ENCODE data around the gene NKAIN2. TPM values are rescaled to one million over a fixed set of nuclear protein-coding genes. Genes with fewer than 3 reads are reported as not detected.

The NKAIN2 gene
- total RNA-seq, 1 experiment from 2014 or later = not detected

GRCh38 chr6:124659427-124659826, 855.8 kb downstream of the NKAIN2 start:
- CTCF ChIA-PET = interaction anchor here (1.0 kb wide), 1 partner anchor 136 kb away, joined by 3 read pairs; no protein-coding TSS in a partner anchor
- H4K20me1 ChIP-seq (ENCODE audit: insufficient read depth) = no peaks in the 10 kb centered on the region
- no peak for DNase-seq (ENCODE audit: low read depth, low spot score)
- no peaks in the 10 kb centered on the region for H3K4me1 ChIP-seq (ENCODE audit: control insufficient read depth in 1 of 2, insufficient read depth in 2 of 2, low read length in 2 of 2)
- H3K4me3 ChIP-seq (replicated peaks in 1 of 2; ENCODE audit: low read depth in 1 of 2, low read length in 2 of 2) = no peak overlapping the region
- TF ChIP-seq CTCF (IDR thresholded peaks at IDR 0.05 in 2 of 3, conservative IDR thresholded peaks at IDR 0.05 in 1 of 3; ENCODE audit: borderline replicate concordance in 1 of 3, insufficient read depth in 1 of 3, low read depth in 2 of 3, low read length in 2 of 3) = 0 out of 6 replicates have a peak, but pooled peaks of 1 of the 3 experiments have one; percentile 10
- TF ChIP-seq EZH2 (IDR thresholded peaks at IDR 0.05) = no peak
- no peak for ATAC-seq
- H3K9ac ChIP-seq (ENCODE audit: low read length) = no peak overlapping the region
- intact Hi-C loops (cut with micrococcal nuclease) = no loop called here
- BruUV-seq (replicated peaks) = no TSS peak
- no peaks in the 10 kb centered on the region for H3K9me3 ChIP-seq (ENCODE audit: control insufficient read depth in 1 of 2, insufficient read depth in 1 of 2, low read depth in 1 of 2, low read length in 2 of 2)
- H2AFZ ChIP-seq (ENCODE audit: low read depth, low read length, poor library complexity, severe bottlenecking) = no peak overlapping the region
- no peaks in the 10 kb centered on the region for H3K79me2 ChIP-seq (ENCODE audit: insufficient read depth, low read length)
- no peaks in the 10 kb centered on the region for H3K9me2 ChIP-seq (ENCODE audit: insufficient read depth)
- POLR2A ChIA-PET = no interaction called here
- H3K4me2 ChIP-seq (ENCODE audit: low read length) = no peak overlapping the region
- no peaks in the 10 kb centered on the region for H3K36me3 ChIP-seq (ENCODE audit: control insufficient read depth in 1 of 2, insufficient read depth in 2 of 2, low read length in 2 of 2)
- H3K27me3 ChIP-seq (ENCODE audit: insufficient read depth, low read length) = no peaks in the 10 kb centered on the region
- RAD21 ChIA-PET (ENCODE audit: low non-redundant PET in 1 of 2, low total read pairs in 2 of 2, uncharacterized antibody in 2 of 2, unreplicated experiment in 2 of 2) = no interaction called here
- H3K27ac ChIP-seq (ENCODE audit: low read depth, low read length) = no peak overlapping the region

- no peak overlapping the region for H3K4me2 ChIP-seq (ENCODE audit: low read length)
- intact Hi-C loops (cut with micrococcal nuclease) = no loop called here
- H3K4me1 ChIP-seq (ENCODE audit: control insufficient read depth in 1 of 2, insufficient read depth in 2 of 2, low read length in 2 of 2) = no peaks in the 10 kb centered on the region
- no peaks in the 10 kb centered on the region for H3K36me3 ChIP-seq (ENCODE audit: control insufficient read depth in 1 of 2, insufficient read depth in 2 of 2, low read length in 2 of 2)
- H3K9me2 ChIP-seq (ENCODE audit: insufficient read depth) = no peaks in the 10 kb centered on the region
- no peak overlapping the region for H3K27ac ChIP-seq (ENCODE audit: low read depth, low read length)
- ChIA-PET POLR2A (no interaction called here), CTCF (no interaction called here), RAD21 (ENCODE audit: low non-redundant PET in 1 of 2, low total read pairs in 2 of 2, uncharacterized antibody in 2 of 2, unreplicated experiment in 2 of 2) (no interaction called here)
- BruUV-seq (replicated peaks) = no TSS peak
- H3K9me3 ChIP-seq (ENCODE audit: control insufficient read depth in 1 of 2, insufficient read depth in 1 of 2, low read depth in 1 of 2, low read length in 2 of 2) = no peaks in the 10 kb centered on the region
- H3K4me3 ChIP-seq (replicated peaks in 1 of 2; ENCODE audit: low read depth in 1 of 2, low read length in 2 of 2) = no peak overlapping the region
- H3K79me2 ChIP-seq (ENCODE audit: insufficient read depth, low read length) = no peaks in the 10 kb centered on the region
- H3K9ac ChIP-seq (ENCODE audit: low read length) = no peak overlapping the region
- H4K20me1 ChIP-seq (ENCODE audit: insufficient read depth) = no peaks in the 10 kb centered on the region
- ATAC-seq = no peak
- no peak overlapping the region for H2AFZ ChIP-seq (ENCODE audit: low read depth, low read length, poor library complexity, severe bottlenecking)
- no peaks in the 10 kb centered on the region for H3K27me3 ChIP-seq (ENCODE audit: insufficient read depth, low read length)
- no peak for DNase-seq (ENCODE audit: low read depth, low spot score)
- TF ChIP-seq ZNF274 (IDR thresholded peaks at IDR 0.05; ENCODE audit: low read depth, low read length) = no peak
- no peak for TF ChIP-seq ZBTB33 (IDR thresholded peaks at IDR 0.05; ENCODE audit: extremely low read depth, insufficient replicate concordance, low read length)
- TF ChIP-seq SIN3A (IDR thresholded peaks at IDR 0.05; ENCODE audit: low read depth) = no peak
- TF ChIP-seq CTCF (IDR thresholded peaks at IDR 0.05 in 2 of 3, conservative IDR thresholded peaks at IDR 0.05 in 1 of 3; ENCODE audit: borderline replicate concordance in 1 of 3, insufficient read depth in 1 of 3, low read depth in 2 of 3, low read length in 2 of 3) = no peak
- no peak for TF ChIP-seq CBX3 (IDR thresholded peaks at IDR 0.05; ENCODE audit: low read depth)
- no peak for TF ChIP-seq YY1 (IDR thresholded peaks at IDR 0.05; ENCODE audit: extremely low read depth, insufficient replicate concordance, low read depth, low read length)
- no peak for TF ChIP-seq POLR2A (IDR thresholded peaks at IDR 0.05; ENCODE audit: borderline replicate concordance, extremely low read depth, insufficient read depth, insufficient read length)
- no peak for TF ChIP-seq EZH2 (IDR thresholded peaks at IDR 0.05)
- TF ChIP-seq FOSL1 (IDR thresholded peaks at IDR 0.05; ENCODE audit: low read depth) = no peak
- no peak for TF ChIP-seq RAD21 (IDR thresholded peaks at IDR 0.05; ENCODE audit: low read depth)
- no peak for TF ChIP-seq SP1 (IDR thresholded peaks at IDR 0.05; ENCODE audit: low read depth)
- no peak for TF ChIP-seq SRF (IDR thresholded peaks at IDR 0.05; ENCODE audit: low read depth)
- TF ChIP-seq ATF3 (IDR thresholded peaks at IDR 0.05) = no peak
- no peak for TF ChIP-seq MAX (IDR thresholded peaks at IDR 0.05)
Measured at GRCh38 chr6:124660185-124660584, 856.5 kb downstream of the NKAIN2 start.
